HG03342 (cell line): ENCODE measurements around the gene KMT2A.
"Not testable (repeated sequence)": the region's sequence is repeated elsewhere in the genome, so short reads cannot be mapped to it uniquely, and the experiment has no call there.

Experiments used
- ATAC-seq: cut with Tn5 transposase; IDR thresholded peaks from one replicate; pipeline ENCODE4 v1.9.1; 2021; ENCODE audit warnings: mild to moderate bottlenecking, moderate library complexity; ENCODE audit not compliant: unreplicated experiment

The KMT2A gene

GRCh38 chr11:118434553-118435289 lies 1.6 kb upstream of the KMT2A start:
- ATAC-seq, result no peak

GRCh38 chr11:118435290-118435892 lies 901 bp upstream of the KMT2A start:
- ATAC-seq, result peak; percentile 13

- peak; percentile 9 for ATAC-seq
Observed at GRCh38 chr11:118436639-118437207, 431 bp downstream of the KMT2A start.

GRCh38 chr11:118437208-118438125 lies 1.2 kb downstream of the KMT2A start:
- no peak for ATAC-seq

GRCh38 chr11:118438314-118438931 lies 2.1 kb downstream of the KMT2A start:
- ATAC-seq, result no peak

GRCh38 chr11:118439646-118440045 lies 3.4 kb downstream of the KMT2A start:
- no peak for ATAC-seq

- ATAC-seq, result no peak
Observed at GRCh38 chr11:118441770-118442275, 5.5 kb downstream of the KMT2A start.

- ATAC-seq, result no peak
Observed at GRCh38 chr11:118442301-118442700, 6.0 kb downstream of the KMT2A start.

- no peak for ATAC-seq
Observed at GRCh38 chr11:118442908-118443589, 6.8 kb downstream of the KMT2A start.

GRCh38 chr11:118443590-118444218 lies 7.4 kb downstream of the KMT2A start:
- ATAC-seq, result no peak

GRCh38 chr11:118447423-118447822 lies 11.1 kb downstream of the KMT2A start:
- ATAC-seq, result no peak

- ATAC-seq, result peak; percentile 86
Observed at GRCh38 chr11:118448294-118448693, 12.0 kb downstream of the KMT2A start.

GRCh38 chr11:118449316-118449918 lies 13.1 kb downstream of the KMT2A start:
- no peak for ATAC-seq

GRCh38 chr11:118450451-118450850 lies 14.2 kb downstream of the KMT2A start:
- ATAC-seq, result no peak

- no peak for ATAC-seq
Observed at GRCh38 chr11:118462178-118462577, 25.9 kb downstream of the KMT2A start.

- ATAC-seq, result not testable (repeated sequence)
Observed at GRCh38 chr11:118468968-118469367, 32.7 kb downstream of the KMT2A start.

GRCh38 chr11:118471030-118471429 lies 34.7 kb downstream of the KMT2A start:
- ATAC-seq, result no peak

GRCh38 chr11:118473537-118473936 lies 37.2 kb downstream of the KMT2A start:
- no peak for ATAC-seq

- ATAC-seq, result no peak
Observed at GRCh38 chr11:118476676-118477075, 40.4 kb downstream of the KMT2A start.
